ENCODE measurements around the gene CDC42SE2.
A peak's percentile ranks its signal among the peaks of the same experiment; 100 is the strongest.

The CDC42SE2 gene

GRCh38 chr5:131279204-131279603, 15.4 kb downstream of the CDC42SE2 start:
- no peak for DNase-seq

- DNase-seq: no peak
Measured at GRCh38 chr5:131280417-131280816, 16.6 kb downstream of the CDC42SE2 start.

- DNase-seq: peak; percentile 88
Measured at GRCh38 chr5:131281133-131281867, 17.4 kb downstream of the CDC42SE2 start.

GRCh38 chr5:131281868-131282234, 18.0 kb downstream of the CDC42SE2 start:
- DNase-seq: no peak

- DNase-seq: no peak
Measured at GRCh38 chr5:131282235-131282634, 18.4 kb downstream of the CDC42SE2 start.

GRCh38 chr5:131285703-131286399, 22.0 kb downstream of the CDC42SE2 start:
- peak; percentile 43 for DNase-seq

GRCh38 chr5:131286400-131286715, 22.5 kb downstream of the CDC42SE2 start:
- no peak for DNase-seq

GRCh38 chr5:131288328-131288727, 24.5 kb downstream of the CDC42SE2 start:
- DNase-seq: no peak

- peak; percentile 72 for DNase-seq
Measured at GRCh38 chr5:131289738-131290137, 25.9 kb downstream of the CDC42SE2 start.

GRCh38 chr5:131296213-131296672, 32.4 kb downstream of the CDC42SE2 start:
- no peak for DNase-seq

- no peak for DNase-seq
Measured at GRCh38 chr5:131297886-131298285, 34.0 kb downstream of the CDC42SE2 start.

- DNase-seq: no peak
Measured at GRCh38 chr5:131299465-131299864, 35.6 kb downstream of the CDC42SE2 start.

- no peak for DNase-seq
Measured at GRCh38 chr5:131302506-131302905, 38.7 kb downstream of the CDC42SE2 start.

GRCh38 chr5:131303537-131303936, 39.7 kb downstream of the CDC42SE2 start:
- DNase-seq: no peak

- no peak for DNase-seq
Measured at GRCh38 chr5:131304414-131304813, 40.6 kb downstream of the CDC42SE2 start.

- DNase-seq: no peak
Measured at GRCh38 chr5:131305138-131305689, 41.4 kb downstream of the CDC42SE2 start.

- DNase-seq: no peak
Measured at GRCh38 chr5:131305906-131306305, 42.1 kb downstream of the CDC42SE2 start.

- DNase-seq: peak; percentile 16
Measured at GRCh38 chr5:131312235-131312772, 48.5 kb downstream of the CDC42SE2 start.

- DNase-seq: no peak
Measured at GRCh38 chr5:131316026-131316425, 52.2 kb downstream of the CDC42SE2 start.

GRCh38 chr5:131316822-131317221, 53.0 kb downstream of the CDC42SE2 start:
- DNase-seq: no peak

GRCh38 chr5:131318455-131318854, 54.6 kb downstream of the CDC42SE2 start:
- no peak for DNase-seq

GRCh38 chr5:131321066-131321465, 57.2 kb downstream of the CDC42SE2 start:
- DNase-seq: peak; percentile 55

GRCh38 chr5:131322926-131323325, 59.1 kb downstream of the CDC42SE2 start:
- no peak for DNase-seq

GRCh38 chr5:131323378-131323777, 59.5 kb downstream of the CDC42SE2 start:
- DNase-seq: no peak
